GM19463 (cell line): ENCODE data around the gene CTNNA2.
"Not testable (repeated sequence)": the region's sequence is repeated elsewhere in the genome, so short reads cannot be mapped to it uniquely, and the experiment has no call there.

Experiments
- ATAC-seq: cut with Tn5 transposase; IDR thresholded peaks from one replicate; pipeline ENCODE4 v1.9.1; 2021; ENCODE audit warnings: mild to moderate bottlenecking, moderate library complexity; ENCODE audit not compliant: unreplicated experiment

CTNNA2 gene

GRCh38 chr2:80168801-80169200, 656.0 kb downstream of the CTNNA2 start:
- no peak for ATAC-seq

GRCh38 chr2:80169811-80170594, 657.2 kb downstream of the CTNNA2 start:
- no peak for ATAC-seq

GRCh38 chr2:80185091-80185490, 672.2 kb downstream of the CTNNA2 start:
- ATAC-seq = no peak

- no peak for ATAC-seq
These were observed 673.4 kb downstream of the CTNNA2 start for GRCh38 chr2:80186262-80186661.

GRCh38 chr2:80187156-80187555, 674.3 kb downstream of the CTNNA2 start:
- no peak for ATAC-seq

- ATAC-seq = no peak
These were observed 677.3 kb downstream of the CTNNA2 start for GRCh38 chr2:80190166-80190565.

GRCh38 chr2:80193566-80193965, 680.7 kb downstream of the CTNNA2 start:
- ATAC-seq = no peak

GRCh38 chr2:80195034-80195433, 682.2 kb downstream of the CTNNA2 start:
- ATAC-seq = no peak

- no peak for ATAC-seq
These were observed 685.2 kb downstream of the CTNNA2 start for GRCh38 chr2:80198042-80198441.

GRCh38 chr2:80199504-80199903, 686.7 kb downstream of the CTNNA2 start:
- no peak for ATAC-seq

- not testable (repeated sequence) for ATAC-seq
These were observed 691.1 kb downstream of the CTNNA2 start for GRCh38 chr2:80203929-80204328.

- ATAC-seq = no peak
These were observed 692.6 kb downstream of the CTNNA2 start for GRCh38 chr2:80205498-80205897.

- no peak for ATAC-seq
These were observed 696.6 kb downstream of the CTNNA2 start for GRCh38 chr2:80209458-80209857.

- no peak for ATAC-seq
These were observed 704.6 kb downstream of the CTNNA2 start for GRCh38 chr2:80217446-80217845.

- no peak for ATAC-seq
These were observed 709.8 kb downstream of the CTNNA2 start for GRCh38 chr2:80222644-80223043.

GRCh38 chr2:80231421-80231820, 718.6 kb downstream of the CTNNA2 start:
- no peak for ATAC-seq

GRCh38 chr2:80233333-80233732, 720.5 kb downstream of the CTNNA2 start:
- no peak for ATAC-seq

GRCh38 chr2:80238692-80239469, 726.0 kb downstream of the CTNNA2 start:
- no peak for ATAC-seq

- no peak for ATAC-seq
These were observed 729.6 kb downstream of the CTNNA2 start for GRCh38 chr2:80242355-80242910.

GRCh38 chr2:80244905-80245584, 732.2 kb downstream of the CTNNA2 start:
- ATAC-seq = no peak

- no peak for ATAC-seq
These were observed 733.7 kb downstream of the CTNNA2 start for GRCh38 chr2:80246534-80246933.
